HL-60 (cell line): ENCODE measurements around the gene ATP1A4.

Experiments used
- CTCF ChIP-seq: IDR thresholded peaks from one replicate; pipeline ENCODE4 v1.5.1; 2011; ENCODE audit warnings: low read length, control low read depth, inconsistent platforms; ENCODE audit not compliant: insufficient read depth
- GABPA ChIP-seq: IDR thresholded peaks from 2 replicates; pipeline ENCODE4 v1.6.1; 2012; ENCODE audit warnings: low read depth
- POLR2AphosphoS5 ChIP-seq: IDR thresholded peaks from 2 replicates; pipeline ENCODE4 v1.6.1; 2012; ENCODE audit warnings: low read depth
- REST ChIP-seq: IDR thresholded peaks from 2 replicates; pipeline ENCODE4 v1.6.1; 2012; ENCODE audit warnings: low read depth; ENCODE audit not compliant: insufficient replicate concordance

GRCh38 chr1:160192234-160192633, 40.8 kb downstream of the ATP1A4 start:
- no peak for TF ChIP-seq CTCF
- no peak for TF ChIP-seq REST
- TF ChIP-seq POLR2AphosphoS5 = no peak
- TF ChIP-seq GABPA = no peak
